Peyer's patch (tissue), 4 donors: Measurements from ENCODE around the gene TACC2. TPM values are rescaled to one million over a fixed set of nuclear protein-coding genes. Genes with fewer than 3 reads are reported as not detected.

Experiments used
- DNase-seq, 3 donors: peaks; one replicate each; pipeline ENCODE4 v3.0.0-alpha.2; 2017 to 2019
- H3K27ac ChIP-seq, 4 donors: fragments of 200-600 bp; sonication (generic); one replicate each; pipeline ENCODE4 v1.5.1; 2016 to 2019
- H3K27me3 ChIP-seq, 2 donors: fragments of 200-600 bp; sonication (generic); one replicate each; pipeline ENCODE4 v1.5.1; 2019
- H3K36me3 ChIP-seq, 3 donors: fragments of 200-600 bp; sonication (generic); one replicate each; pipeline ENCODE4 v1.5.1; 2016 to 2019
- H3K4me1 ChIP-seq, 4 donors: fragments of 200-600 bp; sonication (generic); one replicate each; pipeline ENCODE4 v1.5.1; 2016 to 2019
- H3K4me3 ChIP-seq, 4 donors: fragments of 200-600 bp; sonication (generic); 1 replicate in 3 of 4; 2 replicates in 1 of 4; pipeline ENCODE4 v1.5.1; 2016 to 2019; ENCODE audit warnings: mild to moderate bottlenecking in 1 of 4
- H3K9me3 ChIP-seq, 4 donors: fragments of 200-600 bp; sonication (generic); one replicate each; pipeline ENCODE4 v1.5.1; 2016 to 2019; ENCODE audit warnings: mild to moderate bottlenecking in 1 of 4
- POLR2A ChIP-seq, 2 donors: fragments of 450-650 bp; IDR thresholded peaks; one replicate each; pipeline ENCODE4 v1.5.1; 2017; ENCODE audit warnings: antibody characterized with exemption in 2 of 2, mild to moderate bottlenecking in 2 of 2, moderate library complexity in 2 of 2
- total RNA-seq, 4 donors: library from RNA; depleted of rRNA; stranded (reverse); fragments of >200 nt; gene quantifications; one replicate each; pipeline ENCODE4 v1.1.0, GENCODE V29; 2016
- TF ChIP-seq, protein P1 (sequence below), 6 experiments: fragments of 450-650 bp in 4 of 6; fragments of 200-600 bp in 2 of 6; sonication (generic) in 1 of 6; IDR thresholded peaks; one replicate each; pipeline ENCODE4 v1.5.1; 2017 to 2019; ENCODE audit warnings: antibody characterized with exemption in 6 of 6, mild to moderate bottlenecking in 3 of 6, moderate library complexity in 1 of 6

TACC2 gene
- total RNA-seq, 4 donors from 2014 or later: 91.6 to 140 (median 109) TPM

DNA sequence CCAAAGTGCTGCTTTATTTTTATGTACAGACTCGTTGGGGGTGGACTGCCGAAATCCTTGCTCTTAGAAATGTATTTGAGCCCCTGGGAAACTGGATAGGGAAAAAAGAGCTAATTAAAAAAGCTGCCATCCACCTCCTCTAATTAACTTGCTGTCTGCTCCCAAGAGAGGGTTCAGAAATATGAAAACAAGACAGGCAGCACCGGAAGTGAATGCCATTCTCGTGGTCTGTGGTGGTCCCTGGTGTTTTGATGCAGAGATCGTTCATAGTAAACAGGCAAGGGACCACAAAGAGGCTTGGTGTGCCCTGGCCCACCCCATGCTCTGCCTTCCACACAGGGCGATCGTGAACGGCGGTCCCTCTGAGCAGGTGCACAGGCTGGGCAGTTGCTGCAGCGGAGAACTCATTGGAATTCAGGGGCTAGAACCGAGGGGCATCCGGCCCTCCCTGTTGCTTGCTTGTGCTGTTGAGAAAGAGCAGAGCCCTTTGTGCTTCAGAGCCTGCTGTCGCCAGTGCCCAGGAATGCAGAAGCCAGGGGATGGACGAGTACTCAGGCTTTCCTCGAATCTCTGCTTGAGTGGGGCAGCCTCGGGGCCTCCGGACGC is 203.1 kb downstream of the TACC2 start:
- Histone ChIP-seq H3K4me3 (no peak overlapping the region), H3K4me1 (peaks cover 0 to 9% (median 0%) of the 10 kb centered on the region in 4 donors), H3K27me3 (no peaks in the 10 kb centered on the region), H3K9me3 (no peaks in the 10 kb centered on the region), H3K36me3 (peaks cover 0 to 13% (median 0%) of the 10 kb centered on the region in 3 donors), H3K27ac (no peak overlapping the region)
- TF ChIP-seq, protein P1, sequence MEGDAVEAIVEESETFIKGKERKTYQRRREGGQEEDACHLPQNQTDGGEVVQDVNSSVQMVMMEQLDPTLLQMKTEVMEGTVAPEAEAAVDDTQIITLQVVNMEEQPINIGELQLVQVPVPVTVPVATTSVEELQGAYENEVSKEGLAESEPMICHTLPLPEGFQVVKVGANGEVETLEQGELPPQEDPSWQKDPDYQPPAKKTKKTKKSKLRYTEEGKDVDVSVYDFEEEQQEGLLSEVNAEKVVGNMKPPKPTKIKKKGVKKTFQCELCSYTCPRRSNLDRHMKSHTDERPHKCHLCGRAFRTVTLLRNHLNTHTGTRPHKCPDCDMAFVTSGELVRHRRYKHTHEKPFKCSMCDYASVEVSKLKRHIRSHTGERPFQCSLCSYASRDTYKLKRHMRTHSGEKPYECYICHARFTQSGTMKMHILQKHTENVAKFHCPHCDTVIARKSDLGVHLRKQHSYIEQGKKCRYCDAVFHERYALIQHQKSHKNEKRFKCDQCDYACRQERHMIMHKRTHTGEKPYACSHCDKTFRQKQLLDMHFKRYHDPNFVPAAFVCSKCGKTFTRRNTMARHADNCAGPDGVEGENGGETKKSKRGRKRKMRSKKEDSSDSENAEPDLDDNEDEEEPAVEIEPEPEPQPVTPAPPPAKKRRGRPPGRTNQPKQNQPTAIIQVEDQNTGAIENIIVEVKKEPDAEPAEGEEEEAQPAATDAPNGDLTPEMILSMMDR (IDR thresholded peaks at IDR 0.05): no peak
- TF ChIP-seq POLR2A (IDR thresholded peaks at IDR 0.05): no peak
- DNase-seq: no peak

DNA sequence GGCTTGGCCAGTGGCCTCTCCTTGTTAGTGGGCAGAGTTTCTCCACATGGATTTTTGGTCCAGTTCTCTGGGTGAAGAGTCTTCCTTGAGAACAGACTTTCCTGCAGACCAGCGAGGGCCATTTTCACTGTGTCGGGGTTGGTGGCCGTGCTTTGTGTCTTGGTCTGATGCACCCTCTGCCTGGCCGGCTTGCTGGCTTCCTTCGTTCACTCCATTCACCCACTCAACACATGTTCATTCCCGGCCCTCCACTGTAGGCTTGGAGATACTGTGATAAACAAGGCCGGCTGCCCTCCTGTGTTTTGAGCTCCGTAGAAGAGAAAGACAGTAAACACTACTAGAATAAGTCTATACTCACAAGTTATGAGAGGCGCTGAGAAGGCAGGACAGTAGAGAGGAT is 205.3 kb downstream of the TACC2 start:
- Histone ChIP-seq H3K27ac (no peak overlapping the region), H3K27me3 (no peaks in the 10 kb centered on the region), H3K4me1 (peaks cover 0 to 9% (median 0%) of the 10 kb centered on the region in 4 donors), H3K9me3 (no peaks in the 10 kb centered on the region), H3K4me3 (no peak overlapping the region), H3K36me3 (peaks cover 0 to 13% (median 0%) of the 10 kb centered on the region in 3 donors)
- no peak for DNase-seq
- TF ChIP-seq, protein P1 (IDR thresholded peaks at IDR 0.05): no peak
- TF ChIP-seq POLR2A (IDR thresholded peaks at IDR 0.05): no peak

DNA sequence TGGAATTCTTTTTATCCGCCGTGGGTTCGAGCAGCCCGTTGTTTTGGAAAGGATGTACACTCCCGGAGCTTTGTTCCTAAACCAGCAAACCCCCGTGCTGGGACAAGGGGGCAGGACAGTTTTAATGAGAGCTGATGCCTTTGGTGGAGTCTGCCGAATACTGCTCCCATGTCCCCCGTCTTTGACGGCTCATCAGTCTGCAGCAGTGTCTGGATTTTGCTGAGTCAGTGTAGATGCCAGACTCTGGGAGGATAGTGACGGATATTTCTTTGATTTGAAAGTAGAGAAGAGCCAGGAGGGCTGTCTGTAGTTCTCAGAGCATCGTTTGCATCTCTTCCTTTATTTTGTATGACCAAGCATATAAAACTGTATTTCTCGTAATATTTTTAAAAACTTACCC is 207.3 kb downstream of the TACC2 start:
- TF ChIP-seq, protein P1 (IDR thresholded peaks at IDR 0.05): no peak
- no peak for TF ChIP-seq POLR2A (IDR thresholded peaks at IDR 0.05)
- DNase-seq: no peak
- Histone ChIP-seq H3K4me1 (no peaks in the 10 kb centered on the region), H3K9me3 (no peaks in the 10 kb centered on the region), H3K36me3 (peaks cover 0 to 26% (median 0%) of the 10 kb centered on the region in 3 donors), H3K27ac (no peak overlapping the region), H3K27me3 (no peaks in the 10 kb centered on the region), H3K4me3 (no peak overlapping the region)

DNA sequence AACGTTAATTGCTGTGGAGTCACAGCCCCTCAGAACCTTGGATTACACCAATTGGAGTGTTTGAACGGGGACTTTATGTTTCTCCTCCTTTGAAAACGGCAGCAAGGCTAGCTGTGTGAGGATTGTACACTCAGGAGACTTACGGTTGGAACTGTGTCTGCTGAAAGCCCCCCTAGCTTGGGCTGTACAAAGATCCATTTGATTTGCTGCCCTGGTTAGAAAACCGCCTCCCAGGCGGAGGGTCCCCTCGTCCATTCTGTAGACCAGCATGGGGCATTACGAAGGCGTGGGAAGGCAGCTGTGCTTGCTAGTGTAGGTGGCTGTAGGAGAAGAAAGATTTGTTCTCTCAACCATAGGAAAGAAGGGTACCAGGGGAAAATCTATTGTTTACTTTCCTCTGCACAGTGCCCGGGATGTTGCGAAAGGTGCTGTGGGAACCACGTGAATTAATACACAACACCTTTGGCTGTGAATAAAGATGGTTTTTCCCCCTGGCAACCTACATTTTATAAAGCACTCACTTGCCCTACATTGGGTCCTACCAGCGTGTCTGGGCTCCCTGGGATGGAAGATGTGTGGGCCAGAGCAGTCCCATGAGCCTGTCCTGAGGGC is 208.8 kb downstream of the TACC2 start:
- Histone ChIP-seq H3K27ac (no peak overlapping the region), H3K9me3 (no peaks in the 10 kb centered on the region), H3K4me1 (no peaks in the 10 kb centered on the region), H3K27me3 (no peaks in the 10 kb centered on the region), H3K36me3 (peaks cover 0 to 29% (median 0%) of the 10 kb centered on the region in 3 donors), H3K4me3 (no peak overlapping the region)
- TF ChIP-seq, protein P1 (IDR thresholded peaks at IDR 0.05): no peak
- TF ChIP-seq POLR2A (IDR thresholded peaks at IDR 0.05): no peak
- DNase-seq: no peak

DNA sequence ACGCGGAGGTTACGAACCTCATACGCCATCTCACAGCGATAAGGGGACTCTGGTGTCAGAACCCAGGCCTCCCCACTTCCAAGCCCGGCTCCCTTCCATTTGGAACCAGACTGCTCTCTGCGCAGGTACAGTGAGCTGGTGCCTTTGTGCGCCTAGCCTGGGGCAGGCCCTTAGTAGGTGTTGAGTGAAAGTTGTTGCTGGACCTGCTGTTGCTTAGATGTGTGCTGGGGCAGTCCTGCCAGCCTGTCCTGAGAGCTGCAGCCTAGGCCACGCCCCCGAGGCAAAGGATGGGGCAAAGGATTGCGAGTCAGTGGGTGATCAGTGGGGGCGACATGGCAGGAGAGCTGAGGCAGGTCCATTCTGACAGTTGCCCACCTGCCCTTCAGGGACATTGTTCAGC is 209.7 kb downstream of the TACC2 start:
- Histone ChIP-seq H3K9me3 (no peaks in the 10 kb centered on the region), H3K27ac (no peak overlapping the region), H3K27me3 (no peaks in the 10 kb centered on the region), H3K36me3 (peaks cover 0 to 29% (median 0%) of the 10 kb centered on the region in 3 donors), H3K4me3 (no peak overlapping the region), H3K4me1 (no peaks in the 10 kb centered on the region)
- no peak for TF ChIP-seq POLR2A (IDR thresholded peaks at IDR 0.05)
- TF ChIP-seq, protein P1 (IDR thresholded peaks at IDR 0.05): no peak
- no peak for DNase-seq
